A549 treated with AZD2906 at 1 μM for 4 hours (cell line): ENCODE results near the gene MTRFR. TPM values are rescaled to one million over a fixed set of nuclear protein-coding genes. Genes with fewer than 3 reads are reported as not detected.

Experiments used
- total RNA-seq: library from RNA; stranded (reverse); fragments of 200-300 nt; extraction: Qiagen RNA extraction; gene quantifications from 5 replicates; pipeline ENCODE4 v1.2.3, GENCODE V29; 2022

MTRFR gene
- total RNA-seq, result 12.9 to 20.5 TPM (median 15.1 TPM) in 5 replicates

DNA sequence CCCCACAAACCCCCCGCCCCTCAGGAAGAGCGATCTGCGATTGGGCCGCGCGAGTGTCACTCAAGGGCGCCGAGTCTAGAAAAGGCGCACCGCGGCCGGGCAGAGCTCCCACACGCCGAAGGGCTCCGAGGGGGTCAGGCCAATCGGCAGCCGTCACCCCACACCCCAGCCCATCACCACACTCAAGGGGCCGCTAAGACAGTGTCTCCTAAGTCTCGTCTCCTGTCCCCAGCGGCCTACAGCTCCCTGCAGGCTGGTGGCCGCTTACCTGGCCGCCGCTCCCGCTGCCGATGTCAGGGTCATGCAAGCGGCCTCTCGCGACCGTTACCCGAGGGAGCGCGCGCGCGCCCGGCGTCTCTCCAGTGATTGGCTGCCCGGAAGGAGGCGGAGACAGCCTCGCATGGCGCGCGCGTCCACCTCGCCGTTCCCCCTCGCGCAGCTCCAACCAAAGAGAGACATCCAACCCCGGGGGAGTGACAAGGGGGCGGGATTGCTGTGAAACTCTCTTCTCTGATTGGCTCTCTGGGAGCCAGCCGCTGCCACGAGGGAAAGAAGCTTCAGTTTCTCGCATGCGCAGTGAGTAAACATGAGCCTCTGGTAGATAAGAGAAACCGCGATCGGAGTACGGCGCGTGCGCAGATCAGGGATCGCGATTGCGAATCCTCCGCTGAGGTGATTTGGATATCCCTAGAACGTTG, at the start of gene MTRFR, which contains the start of gene MPHOSPH9:
Gene MTRFR, plus strand, starts transcription at position 630 of the 698 bp plus-strand sequence. CDS start 20,239 bp downstream, outside the sequence.
Gene MPHOSPH9, minus strand, starts transcription at position 335 of the 698 bp plus-strand sequence. CDS start 2,777 bp downstream, outside the sequence.

Other genes with a start within 250 kb of the MTRFR start
- 14.9 to 23.9 TPM (median 19.8 TPM) in 5 replicates for gene PITPNM2, start 82.3 kb upstream of the MTRFR start, total RNA-seq
- gene MPHOSPH9, start 295 bp upstream of the MTRFR start, total RNA-seq, result 16.7 to 21.0 TPM (median 20.5 TPM) in 5 replicates
- 115 to 164 TPM (median 154 TPM) in 5 replicates for gene CDK2AP1, start 38.4 kb downstream of the MTRFR start, total RNA-seq
- 16.5 to 25.4 TPM (median 21.1 TPM) in 5 replicates for gene SBNO1, start 131.4 kb downstream of the MTRFR start, total RNA-seq
- 49.4 to 56.5 TPM (median 54.1 TPM) in 5 replicates for gene KMT5A, start 150.7 kb downstream of the MTRFR start, total RNA-seq
- gene RILPL2, start 203.2 kb downstream of the MTRFR start, total RNA-seq, result 1.3 to 1.7 TPM (median 1.4 TPM) in 5 replicates
- gene SNRNP35, start 224.7 kb downstream of the MTRFR start, total RNA-seq, result 17.2 to 19.5 TPM (median 18.8 TPM) in 5 replicates